CD14-positive monocyte (primary cell): ENCODE measurements around the gene ABCB4. TPM values are rescaled to one million over a fixed set of nuclear protein-coding genes. Genes with fewer than 3 reads are reported as not detected.

Experiments used
- DNase-seq, 3 donors: peaks; one replicate each; pipeline ENCODE4 v3.0.0-alpha.2; 2011 to 2022
- H2AFZ ChIP-seq: 2 replicates; pipeline ENCODE4 v1.6.0; 2012; ENCODE audit warnings: mild to moderate bottlenecking, low read depth, low read length, inconsistent platforms; ENCODE audit not compliant: insufficient read depth, poor library complexity, severe bottlenecking
- H3K27ac ChIP-seq, 2 donors: 1 replicate in 1 of 2; 2 replicates in 1 of 2; pipeline ENCODE4 v1.5.1; 2012 to 2013; ENCODE audit warnings: low read length in 2 of 2, control low read depth in 1 of 2, inconsistent platforms in 1 of 2, low read depth in 1 of 2, mild to moderate bottlenecking in 1 of 2
- H3K27me3 ChIP-seq, 2 donors: one replicate each; pipeline versions ENCODE4 v1.6.0 to v1.6.1; 2011 to 2013; ENCODE audit warnings: low read length in 2 of 2; ENCODE audit not compliant: control insufficient read depth in 2 of 2, insufficient read depth in 2 of 2
- H3K36me3 ChIP-seq, 2 donors: replicated peaks in 1 of 2; 1 replicate in 1 of 2; 2 replicates in 1 of 2; pipeline versions ENCODE4 v1.5.1 to v1.6.1; 2012 to 2013; ENCODE audit warnings: low read length in 2 of 2, control low read depth in 1 of 2, inconsistent platforms in 1 of 2, mild to moderate bottlenecking in 1 of 2; ENCODE audit not compliant: insufficient read depth in 2 of 2, control insufficient read depth in 1 of 2
- H3K4me1 ChIP-seq, 2 donors: 1 replicate in 1 of 2; 2 replicates in 1 of 2; pipeline versions ENCODE4 v1.5.1 to v1.6.1; 2012 to 2013; ENCODE audit warnings: low read length in 2 of 2, control low read depth in 1 of 2, inconsistent platforms in 1 of 2, mild to moderate bottlenecking in 1 of 2, moderate library complexity in 1 of 2; ENCODE audit not compliant: insufficient read depth in 2 of 2, control insufficient read depth in 1 of 2
- H3K4me2 ChIP-seq: replicated peaks from 2 replicates; pipeline ENCODE3; 2012; ENCODE audit warnings: low read length, moderate library complexity, mild to moderate bottlenecking; ENCODE audit not compliant: poor library complexity, severe bottlenecking; ENCODE audit errors: extremely low read depth
- H3K4me3 ChIP-seq, 3 experiments: fragments of 200-600 bp in 1 of 3; sonication (generic) in 1 of 3; replicated peaks in 1 of 3; 1 replicate in 2 of 3; 2 replicates in 1 of 3; pipeline ENCODE4 v1.5.1; 2011 to 2013; ENCODE audit warnings: low read length in 3 of 3, mild to moderate bottlenecking in 3 of 3, control low read depth in 2 of 3, low read depth in 2 of 3, inconsistent platforms in 1 of 3, moderate library complexity in 1 of 3
- H3K79me2 ChIP-seq: 2 replicates; pipeline ENCODE4 v1.6.0; 2012; ENCODE audit warnings: mild to moderate bottlenecking, control low read depth, inconsistent platforms, low read length, moderate library complexity; ENCODE audit not compliant: insufficient read depth
- H3K9ac ChIP-seq: 2 replicates; pipeline ENCODE4 v1.6.0; 2017; ENCODE audit warnings: low read length, mild to moderate bottlenecking; ENCODE audit not compliant: insufficient read depth, poor library complexity, severe bottlenecking
- H3K9me3 ChIP-seq, 2 donors: replicated peaks in 1 of 2; 1 replicate in 1 of 2; 2 replicates in 1 of 2; pipeline versions ENCODE4 v1.5.1 to v1.6.1; 2012 to 2013; ENCODE audit warnings: low read length in 2 of 2, control low read depth in 1 of 2; ENCODE audit not compliant: control insufficient read depth in 1 of 2, insufficient read depth in 1 of 2
- H4K20me1 ChIP-seq: 2 replicates; pipeline ENCODE4 v1.6.0; 2012; ENCODE audit warnings: mild to moderate bottlenecking, low read length, control low read depth, moderate library complexity; ENCODE audit not compliant: insufficient read depth
- H3K27ac Mint-ChIP-seq, 7 donors: one replicate each; pipeline ENCODE4 v1.8.0; 2020; ENCODE audit warnings: mild to moderate bottlenecking in 7 of 7, mixed read lengths in 7 of 7, moderate library complexity in 6 of 7, inconsistent platforms in 2 of 7
- H3K27me3 Mint-ChIP-seq, 3 donors: one replicate each; pipeline ENCODE4 v1.8.0; 2021 to 2022; ENCODE audit warnings: low read depth in 3 of 3, mild to moderate bottlenecking in 3 of 3, mixed read lengths in 3 of 3, moderate library complexity in 3 of 3, inconsistent platforms in 1 of 3
- H3K36me3 Mint-ChIP-seq, 2 donors: one replicate each; pipeline ENCODE4 v1.8.0; 2020; ENCODE audit warnings: mixed read lengths in 2 of 2, inconsistent platforms in 1 of 2, mild to moderate bottlenecking in 1 of 2
- H3K4me1 Mint-ChIP-seq: one replicate; pipeline ENCODE4 v1.8.0; 2020; ENCODE audit warnings: mild to moderate bottlenecking, mixed read lengths
- H3K4me3 Mint-ChIP-seq, 2 donors: one replicate each; pipeline ENCODE4 v1.8.0; 2020; ENCODE audit warnings: mild to moderate bottlenecking in 2 of 2, mixed read lengths in 2 of 2, moderate library complexity in 1 of 2
- H3K9me3 Mint-ChIP-seq, 7 donors: one replicate each; pipeline ENCODE4 v1.8.0; 2020 to 2022; ENCODE audit warnings: mixed read lengths in 7 of 7, mild to moderate bottlenecking in 6 of 7, moderate library complexity in 6 of 7, inconsistent platforms in 2 of 7
- CTCF ChIP-seq: fragments of 200-600 bp; IDR thresholded peaks from one replicate; pipeline ENCODE4 v1.8.0; 2022; ENCODE audit warnings: antibody characterized with exemption, mild to moderate bottlenecking
- WGBS: methylation state at CpG from one replicate; pipeline ENCODE4 v1.1.5; 2013; ENCODE audit warnings: missing lambda C conversion rate; ENCODE audit not compliant: insufficient coverage; 5-methylcytosine and 5-hydroxymethylcytosine counted together
- intact Hi-C, 2 donors: fragments of 100-400 bp; cut with micrococcal nuclease; formaldehyde crosslinking; loops; one replicate each; pipeline versions ENCODE4 v1.15.0 to v1.15.1; 2023
- polyA plus RNA-seq, 3 donors: library from polyadenylated mRNA; depleted of rRNA in 1 of 3; unstranded in 2 of 3; stranded (reverse) in 1 of 3; fragments of 300-500 nt in 2 of 3; fragments of >200 nt in 1 of 3; fragmentation: Illumina TruSeq in 2 of 3; gene quantifications; 1 replicate in 2 of 3; 2 replicates in 1 of 3; pipeline ENCODE4 v1.2.3, GENCODE V29; 2012 to 2021

The ABCB4 gene
- polyA plus RNA-seq, 3 donors, result 0.09 TPM; not detected in 2

- H3K27ac Mint-ChIP-seq, result no peak overlapping the region
- no peaks in the 10 kb centered on the region for H3K27me3 ChIP-seq
- WGBS, result 93% methylated on average over 2 of the region's 4 CpGs
- no peaks in the 10 kb centered on the region for H3K9me3 Mint-ChIP-seq
- H3K4me3 Mint-ChIP-seq, result no peak overlapping the region
- no peaks in the 10 kb centered on the region for H3K36me3 ChIP-seq
- H3K4me2 ChIP-seq, result no peak overlapping the region
- H3K27me3 Mint-ChIP-seq, result peaks cover 0 to 3% (median 0%) of the 10 kb centered on the region in 3 donors
- no peak for DNase-seq
- no peak for TF ChIP-seq CTCF
- H2AFZ ChIP-seq, result no peak overlapping the region
- no peaks in the 10 kb centered on the region for H3K36me3 Mint-ChIP-seq
- no peaks in the 10 kb centered on the region for H3K4me1 Mint-ChIP-seq
- intact Hi-C loops, result no loop called here
- H3K4me1 ChIP-seq, result no peaks in the 10 kb centered on the region
- no peak overlapping the region for H3K27ac ChIP-seq
- H3K4me3 ChIP-seq, result no peak overlapping the region
- no peaks in the 10 kb centered on the region for H3K9me3 ChIP-seq
- H3K79me2 ChIP-seq, result no peaks in the 10 kb centered on the region
- no peak overlapping the region for H3K9ac ChIP-seq
- no peaks in the 10 kb centered on the region for H4K20me1 ChIP-seq
Measured at GRCh38 chr7:87420173-87420572, 55.3 kb downstream of the ABCB4 start.

GRCh38 chr7:87416682-87417587 is 58.5 kb downstream of the ABCB4 start:
- H3K4me3 Mint-ChIP-seq, result no peak overlapping the region
- no peaks in the 10 kb centered on the region for H3K27me3 Mint-ChIP-seq
- Histone ChIP-seq H3K4me2 (no peak overlapping the region), H4K20me1 (no peaks in the 10 kb centered on the region), H3K36me3 (no peaks in the 10 kb centered on the region), H3K4me3 (no peak overlapping the region), H3K27me3 (no peaks in the 10 kb centered on the region), H3K79me2 (no peaks in the 10 kb centered on the region), H3K9ac (no peak overlapping the region), H3K9me3 (no peaks in the 10 kb centered on the region), H3K4me1 (no peaks in the 10 kb centered on the region), H2AFZ (no peak overlapping the region), H3K27ac (no peak overlapping the region)
- H3K36me3 Mint-ChIP-seq, result no peaks in the 10 kb centered on the region
- DNase-seq, result peak; percentile 21 to 49 (median 46)
- TF ChIP-seq CTCF, result peak; percentile 80
- no peak overlapping the region for H3K27ac Mint-ChIP-seq
- WGBS, result 20% methylated on average over 1 of the region's 5 CpGs
- no peaks in the 10 kb centered on the region for H3K9me3 Mint-ChIP-seq
- intact Hi-C loops, result loop anchor here (2.0 to 5.0 kb wide), 2 partner anchors 104 to 105 kb away; no protein-coding TSS in a partner anchor
- no peaks in the 10 kb centered on the region for H3K4me1 Mint-ChIP-seq
